Measurements from ENCODE around the gene TBC1D19. TPM values are rescaled to one million over a fixed set of nuclear protein-coding genes. Genes with fewer than 3 reads are reported as not detected.

Gene TBC1D19
- total RNA-seq, 4 donors from 2014 or later = 9.8 to 17.0 (median 14.4) TPM

DNA sequence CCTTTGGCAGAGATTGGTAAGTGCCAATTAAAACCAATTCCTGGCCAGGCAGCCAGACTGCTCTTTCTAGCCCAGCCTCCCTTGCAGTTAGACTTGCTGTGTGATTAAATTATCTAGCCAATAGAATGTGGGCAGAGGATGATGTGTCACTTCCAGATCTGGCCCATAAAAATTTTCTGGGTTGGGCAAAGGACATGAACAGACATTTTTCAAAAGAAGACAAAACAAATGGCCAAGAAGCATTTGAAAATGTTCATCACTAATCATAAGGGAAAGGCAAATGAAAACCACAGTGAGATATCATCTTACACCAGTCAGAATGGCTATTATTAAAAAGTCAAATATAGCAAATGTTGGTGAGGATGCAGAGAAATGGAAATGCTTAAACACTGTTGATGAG is 205.3 kb downstream of the TBC1D19 start:
- TF ChIP-seq, protein P1, sequence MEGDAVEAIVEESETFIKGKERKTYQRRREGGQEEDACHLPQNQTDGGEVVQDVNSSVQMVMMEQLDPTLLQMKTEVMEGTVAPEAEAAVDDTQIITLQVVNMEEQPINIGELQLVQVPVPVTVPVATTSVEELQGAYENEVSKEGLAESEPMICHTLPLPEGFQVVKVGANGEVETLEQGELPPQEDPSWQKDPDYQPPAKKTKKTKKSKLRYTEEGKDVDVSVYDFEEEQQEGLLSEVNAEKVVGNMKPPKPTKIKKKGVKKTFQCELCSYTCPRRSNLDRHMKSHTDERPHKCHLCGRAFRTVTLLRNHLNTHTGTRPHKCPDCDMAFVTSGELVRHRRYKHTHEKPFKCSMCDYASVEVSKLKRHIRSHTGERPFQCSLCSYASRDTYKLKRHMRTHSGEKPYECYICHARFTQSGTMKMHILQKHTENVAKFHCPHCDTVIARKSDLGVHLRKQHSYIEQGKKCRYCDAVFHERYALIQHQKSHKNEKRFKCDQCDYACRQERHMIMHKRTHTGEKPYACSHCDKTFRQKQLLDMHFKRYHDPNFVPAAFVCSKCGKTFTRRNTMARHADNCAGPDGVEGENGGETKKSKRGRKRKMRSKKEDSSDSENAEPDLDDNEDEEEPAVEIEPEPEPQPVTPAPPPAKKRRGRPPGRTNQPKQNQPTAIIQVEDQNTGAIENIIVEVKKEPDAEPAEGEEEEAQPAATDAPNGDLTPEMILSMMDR (IDR thresholded peaks at IDR 0.05; ENCODE audit: low read depth) = no peak

DNA sequence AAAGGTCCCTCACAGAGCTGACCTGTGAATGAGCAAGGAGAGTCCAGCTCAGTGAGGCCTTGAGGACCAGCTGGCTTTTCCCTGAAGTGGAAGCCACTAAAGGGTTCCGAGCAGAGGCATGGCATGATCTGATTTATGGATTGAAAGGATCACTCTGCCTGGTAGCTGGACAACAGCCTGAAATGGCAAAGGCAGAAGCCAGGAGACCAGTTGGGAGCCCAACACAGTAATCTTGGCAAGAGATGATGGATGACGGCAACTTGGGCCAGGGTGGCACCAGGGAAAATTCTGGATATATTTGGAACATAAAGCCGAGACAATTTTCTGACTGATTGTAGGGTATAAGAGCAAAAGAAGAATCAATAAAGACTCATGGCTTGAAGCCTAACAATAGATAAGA is 207.5 kb downstream of the TBC1D19 start:
- TF ChIP-seq, protein P1 (IDR thresholded peaks at IDR 0.05; ENCODE audit: low read depth) = no peak

DNA sequence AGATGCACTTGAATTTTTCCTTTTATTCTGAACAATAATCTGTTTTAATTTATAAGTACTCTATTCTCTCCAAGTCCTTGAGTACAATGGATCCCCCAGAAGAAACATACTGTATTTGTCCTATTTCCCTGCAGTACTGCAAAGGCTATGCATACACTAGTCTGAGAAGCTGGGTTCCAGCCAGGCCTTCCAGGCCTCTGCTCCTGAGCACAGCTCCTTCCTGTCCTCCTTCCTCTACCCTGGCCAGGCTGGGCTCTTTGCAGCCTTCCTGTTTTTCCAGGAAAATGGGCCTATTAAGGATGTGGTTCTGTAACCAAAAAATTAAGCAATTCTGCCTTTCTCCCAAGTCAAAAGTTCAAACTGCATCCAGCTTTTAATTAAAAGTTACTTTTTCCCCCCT is 208.8 kb downstream of the TBC1D19 start:
- TF ChIP-seq, protein P1 (IDR thresholded peaks at IDR 0.05; ENCODE audit: low read depth) = no peak

DNA sequence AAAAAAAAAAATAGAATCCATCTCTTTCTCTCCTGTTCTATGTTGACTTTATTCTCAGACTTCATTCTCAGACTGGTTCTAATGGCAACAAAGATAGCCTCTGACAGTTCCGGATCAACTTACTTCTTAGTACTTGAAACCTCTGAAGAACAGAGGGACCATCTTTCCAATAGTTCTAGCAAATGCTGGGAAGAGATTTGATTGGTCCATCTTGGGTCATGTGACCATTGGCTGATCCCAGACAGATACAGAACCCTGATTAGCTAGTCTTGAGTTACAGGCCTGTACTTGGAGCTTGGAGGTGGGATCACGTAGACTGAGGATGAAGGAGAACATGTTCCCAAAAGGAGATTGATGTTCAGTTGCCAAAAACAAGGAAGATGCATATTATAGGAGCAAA is 209.9 kb downstream of the TBC1D19 start:
- TF ChIP-seq, protein P1 (IDR thresholded peaks at IDR 0.05; ENCODE audit: low read depth) = no peak

DNA sequence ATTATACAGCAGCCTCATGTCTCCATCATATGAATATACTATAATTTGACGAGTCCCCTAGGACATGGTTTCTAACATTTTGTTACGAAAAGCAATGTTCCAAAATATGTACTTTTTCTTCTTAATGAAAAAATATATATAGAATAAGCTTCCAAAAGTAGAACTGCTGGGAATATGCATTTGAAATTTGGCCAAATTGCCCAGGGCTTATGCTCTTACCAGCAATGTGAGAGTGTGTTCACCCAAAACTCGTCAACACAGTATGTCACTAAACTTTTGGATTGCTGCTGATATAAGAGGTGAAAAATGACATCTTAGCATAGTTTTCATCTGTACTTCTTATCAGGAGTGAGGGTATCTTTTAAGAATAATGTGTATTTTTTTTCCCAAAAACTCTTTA is 212.2 kb downstream of the TBC1D19 start:
- TF ChIP-seq, protein P1 (IDR thresholded peaks at IDR 0.05; ENCODE audit: low read depth) = no peak

DNA sequence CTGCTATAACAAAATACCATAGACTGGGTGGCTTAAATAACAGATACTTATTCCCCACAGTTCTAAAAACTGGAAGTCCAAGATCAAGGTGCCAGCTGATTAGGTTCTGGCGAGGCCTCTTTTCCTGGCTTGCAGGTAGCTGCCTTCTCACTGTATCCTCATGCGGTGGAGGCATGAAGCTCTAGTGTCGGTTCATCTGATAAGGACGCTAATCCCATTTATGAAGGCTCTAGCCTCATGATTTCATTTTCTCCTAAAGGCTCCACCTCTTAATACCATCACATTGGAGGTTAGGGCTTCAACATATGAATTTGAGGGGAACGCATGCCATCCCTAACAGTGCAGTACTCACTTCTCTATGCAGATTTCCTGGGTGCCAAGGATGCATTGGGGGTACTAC is 218.9 kb downstream of the TBC1D19 start:
- TF ChIP-seq, protein P1 (IDR thresholded peaks at IDR 0.05; ENCODE audit: low read depth) = no peak

DNA sequence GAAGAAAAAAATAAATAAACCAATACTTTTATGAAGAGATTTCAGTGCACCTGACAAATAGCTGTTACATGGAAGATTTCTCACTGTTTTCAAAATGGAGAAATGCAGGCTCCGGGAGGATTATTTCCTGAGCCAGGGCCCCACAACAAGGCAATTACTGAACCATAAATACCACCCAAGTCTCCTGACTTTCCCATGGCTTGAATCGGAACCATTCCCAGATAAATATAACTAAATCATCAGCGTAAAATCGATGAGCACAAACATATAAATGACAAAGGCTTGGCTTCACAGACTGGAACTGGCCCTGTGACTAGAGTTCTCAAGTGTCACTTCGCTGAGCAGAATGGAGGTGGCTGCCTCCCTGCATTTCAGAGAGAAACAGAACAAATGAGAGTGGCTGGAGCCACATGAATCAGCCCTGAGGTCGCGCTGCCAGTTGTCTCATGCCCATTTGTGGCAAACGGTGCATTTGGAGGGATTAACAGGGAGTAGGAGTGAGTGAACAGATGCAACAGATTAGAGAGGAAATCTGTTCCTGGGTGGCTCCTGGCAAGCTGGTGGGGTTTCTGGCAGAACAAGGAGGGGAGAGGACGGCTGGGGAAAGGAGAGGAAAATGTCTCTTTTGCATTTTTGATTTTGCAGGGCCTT is 219.5 kb downstream of the TBC1D19 start:
- TF ChIP-seq, protein P1 (IDR thresholded peaks at IDR 0.05; ENCODE audit: low read depth) = no peak
